Endometrial microvascular endothelial cells (primary cell): ENCODE measurements around the gene ARL4D. TPM values are rescaled to one million over a fixed set of nuclear protein-coding genes. Genes with fewer than 3 reads are reported as not detected.
"Not testable (repeated sequence)": the region's sequence is repeated elsewhere in the genome, so short reads cannot be mapped to it uniquely, and the experiment has no call there.

Source experiments
- in situ Hi-C: cut with HindIII; loops from 2 replicates; pipeline ENCODE4 v1.10.0; 2017; ENCODE audit warnings: low sequenced_read_pairs, low pct_unique_long_range_greater_than_20kb; ENCODE audit errors: inconsistent ontology term
- total RNA-seq: library from RNA; depleted of rRNA; stranded (reverse); fragments of >200 nt; gene quantifications from one replicate; pipeline ENCODE4 v1.2.3, GENCODE V29; 2015; ENCODE audit errors: inconsistent ontology term

Gene ARL4D
- total RNA-seq, 1 donor from 2014 or later, result 1.4 TPM

GRCh38 chr17:43389046-43389947, 9.5 kb upstream of the ARL4D start:
- in situ Hi-C loops, result no loop called here

GRCh38 chr17:43392397-43392796, 6.4 kb upstream of the ARL4D start:
- in situ Hi-C loops, result no loop called here

GRCh38 chr17:43393944-43394482, 4.8 kb upstream of the ARL4D start:
- in situ Hi-C loops, result no loop called here

- in situ Hi-C loops, result not testable (repeated sequence)
These were observed 4.1 kb upstream of the ARL4D start for GRCh38 chr17:43394696-43395095.

GRCh38 chr17:43395165-43395564, 3.6 kb upstream of the ARL4D start:
- in situ Hi-C loops, result no loop called here

GRCh38 chr17:43396491-43397060, 2.2 kb upstream of the ARL4D start:
- in situ Hi-C loops, result no loop called here

- in situ Hi-C loops, result no loop called here
These were observed 1.1 kb downstream of the ARL4D start for GRCh38 chr17:43399839-43400328.

- in situ Hi-C loops, result no loop called here
These were observed 2.3 kb downstream of the ARL4D start for GRCh38 chr17:43400943-43401717.

GRCh38 chr17:43402078-43402477, 3.3 kb downstream of the ARL4D start:
- in situ Hi-C loops, result no loop called here

- in situ Hi-C loops, result no loop called here
These were observed 3.8 kb downstream of the ARL4D start for GRCh38 chr17:43402567-43402966.

GRCh38 chr17:43403846-43404245, 5.1 kb downstream of the ARL4D start:
- in situ Hi-C loops, result no loop called here

GRCh38 chr17:43405861-43406260, 7.1 kb downstream of the ARL4D start:
- in situ Hi-C loops, result no loop called here

- in situ Hi-C loops, result no loop called here
These were observed 8.2 kb downstream of the ARL4D start for GRCh38 chr17:43406676-43407645.

GRCh38 chr17:43409131-43409530, 10.3 kb downstream of the ARL4D start:
- in situ Hi-C loops, result no loop called here

- in situ Hi-C loops, result no loop called here
These were observed 12.0 kb downstream of the ARL4D start for GRCh38 chr17:43410557-43411368.

- in situ Hi-C loops, result no loop called here
These were observed 12.5 kb downstream of the ARL4D start for GRCh38 chr17:43411369-43411677.

- in situ Hi-C loops, result no loop called here
These were observed 13.0 kb downstream of the ARL4D start for GRCh38 chr17:43411749-43412148.

GRCh38 chr17:43412166-43412565, 13.4 kb downstream of the ARL4D start:
- in situ Hi-C loops, result no loop called here
